ENCODE data around the gene THAP8. TPM values are rescaled to one million over a fixed set of nuclear protein-coding genes. Genes with fewer than 3 reads are reported as not detected.

The THAP8 gene
- polyA plus RNA-seq, 1 donor (not counting 4 experiments of a cell fraction or from before 2014, with no cell fraction given), result 1.8 TPM

GRCh38 chr19:36032251-36033104 lies 21.6 kb downstream of the THAP8 start, which contains the start of gene CLIP3:
TSS of gene CLIP3 (minus strand) at chr19:36032873. CDS start at chr19:36032357, 516 bp downstream.
- Histone ChIP-seq H3K4me3 (ENCODE audit: control insufficient read depth in 2 of 3, extremely low read depth in 1 of 3, insufficient read depth in 2 of 3, low read depth in 1 of 3, low read length in 3 of 3) (peak within 1 kb of the TSS in 1 of 3 experiments; percentile 38), H3K4me2 (ENCODE audit: control insufficient read depth, extremely low read depth, insufficient read depth, low read depth, low read length) (no peak within 1 kb of the TSS), H3K27me3 (ENCODE audit: control insufficient read depth, extremely low read depth, insufficient read depth, low read length) (no peaks in the 10 kb centered on the region), H2AFZ (ENCODE audit: control insufficient read depth, low read length) (no peak within 1 kb of the TSS), H3K9me1 (ENCODE audit: control insufficient read depth, extremely low read depth, insufficient read depth, low read length) (no peaks in the 10 kb centered on the region), H3K9me3 (ENCODE audit: control insufficient read depth, low read depth, low read length) (no peaks in the 10 kb centered on the region), H3K4me1 (ENCODE audit: control insufficient read depth, extremely low read depth, insufficient read depth, low read length) (no peaks in the 10 kb centered on the region), H3K9ac (ENCODE audit: control insufficient read depth, extremely low read depth, insufficient read depth, low read length) (no peak within 1 kb of the TSS), H3K36me3 (ENCODE audit: control insufficient read depth in 2 of 2, extremely low read depth in 1 of 2, insufficient read depth in 2 of 2, low read length in 2 of 2) (no peaks in the 10 kb centered on the region), H3K27ac (ENCODE audit: control insufficient read depth, insufficient read depth, low read length) (no peak within 1 kb of the TSS), H3K79me2 (ENCODE audit: control insufficient read depth, insufficient read depth, low read length) (no peaks in the 10 kb centered on the region), H4K20me1 (ENCODE audit: control insufficient read depth, extremely low read depth, insufficient read depth, low read length) (no peaks in the 10 kb centered on the region)
- TF ChIP-seq EZH2 (IDR thresholded peaks at IDR 0.05; ENCODE audit: low read length) (no peak), CTCF (optimal IDR thresholded peaks at IDR 0.05 in 1 of 3, IDR thresholded peaks at IDR 0.05 in 1 of 3, conservative IDR thresholded peaks at IDR 0.05 in 1 of 3; ENCODE audit: extremely low read depth in 1 of 3, insufficient read depth in 2 of 3, low read length in 3 of 3) (no peak)
- DNase-seq (ENCODE audit: low read depth, low spot score), result no peak
- FAIRE-seq, result no peak
- dilution Hi-C loops (cut with MboI; ENCODE audit: extremely low pct_ligation_motif_present, low sequenced_read_pairs), result no loop called here

GRCh38 chr19:36031308-36031707 lies 22.8 kb downstream of the THAP8 start:
- Histone ChIP-seq H3K4me2 (ENCODE audit: control insufficient read depth, extremely low read depth, insufficient read depth, low read depth, low read length) (no peak overlapping the region), H3K27me3 (ENCODE audit: control insufficient read depth, extremely low read depth, insufficient read depth, low read length) (no peaks in the 10 kb centered on the region), H3K9me3 (ENCODE audit: control insufficient read depth, low read depth, low read length) (no peaks in the 10 kb centered on the region), H3K36me3 (ENCODE audit: control insufficient read depth in 2 of 2, extremely low read depth in 1 of 2, insufficient read depth in 2 of 2, low read length in 2 of 2) (no peaks in the 10 kb centered on the region), H3K4me3 (ENCODE audit: control insufficient read depth in 2 of 3, extremely low read depth in 1 of 3, insufficient read depth in 2 of 3, low read depth in 1 of 3, low read length in 3 of 3) (no peak overlapping the region), H3K9me1 (ENCODE audit: control insufficient read depth, extremely low read depth, insufficient read depth, low read length) (no peaks in the 10 kb centered on the region), H2AFZ (ENCODE audit: control insufficient read depth, low read length) (no peak overlapping the region), H4K20me1 (ENCODE audit: control insufficient read depth, extremely low read depth, insufficient read depth, low read length) (no peaks in the 10 kb centered on the region), H3K4me1 (ENCODE audit: control insufficient read depth, extremely low read depth, insufficient read depth, low read length) (no peaks in the 10 kb centered on the region), H3K27ac (ENCODE audit: control insufficient read depth, insufficient read depth, low read length) (no peak overlapping the region), H3K9ac (ENCODE audit: control insufficient read depth, extremely low read depth, insufficient read depth, low read length) (no peak overlapping the region), H3K79me2 (ENCODE audit: control insufficient read depth, insufficient read depth, low read length) (no peaks in the 10 kb centered on the region)
- dilution Hi-C loops (cut with MboI; ENCODE audit: extremely low pct_ligation_motif_present, low sequenced_read_pairs), result no loop called here
- TF ChIP-seq CTCF (optimal IDR thresholded peaks at IDR 0.05 in 1 of 3, IDR thresholded peaks at IDR 0.05 in 1 of 3, conservative IDR thresholded peaks at IDR 0.05 in 1 of 3; ENCODE audit: extremely low read depth in 1 of 3, insufficient read depth in 2 of 3, low read length in 3 of 3) (no peak), EZH2 (IDR thresholded peaks at IDR 0.05; ENCODE audit: low read length) (no peak)
- DNase-seq (ENCODE audit: low read depth, low spot score), result no peak
- no peak for FAIRE-seq

Measured in keratinocyte (primary cell).